WERI-Rb-1 (cell line): ENCODE results near the gene JAML.

Experiments
- DNase-seq: peaks from one replicate; pipeline ENCODE4 v3.0.0-alpha.2; 2020
- H3K27ac ChIP-seq: fragments of 250-450 bp; sonication (Bioruptor Pico); 2 replicates; pipeline ENCODE4 v1.5.1; 2020; ENCODE audit warnings: mild to moderate bottlenecking, moderate library complexity
- H3K27me3 ChIP-seq: fragments of 250-450 bp; sonication (Bioruptor Pico); 2 replicates; pipeline ENCODE4 v1.5.1; 2021; ENCODE audit warnings: mild to moderate bottlenecking, low read depth, moderate library complexity; ENCODE audit not compliant: insufficient read depth, severe bottlenecking
- H3K36me3 ChIP-seq: fragments of 250-450 bp; sonication (Bioruptor Pico); 2 replicates; pipeline ENCODE4 v1.5.1; 2020; ENCODE audit warnings: mild to moderate bottlenecking, moderate library complexity
- H3K4me3 ChIP-seq: 2 replicates; pipeline ENCODE4 v1.5.1; 2011; ENCODE audit warnings: low read depth, mild to moderate bottlenecking, control low read depth, low read length
- H3K9me3 ChIP-seq: fragments of 250-450 bp; sonication (Bioruptor Pico); 2 replicates; pipeline ENCODE4 v1.5.1; 2021; ENCODE audit warnings: mild to moderate bottlenecking, moderate library complexity; ENCODE audit not compliant: severe bottlenecking
- TF ChIP-seq, protein P1 (sequence below): IDR thresholded peaks from 2 replicates; pipeline ENCODE4 v1.5.1; 2011; ENCODE audit warnings: low read depth, mild to moderate bottlenecking, control low read depth, inconsistent platforms, low read length

The JAML gene

GRCh38 chr11:118205606-118206378 is 19.0 kb downstream of the JAML start:
- Histone ChIP-seq H3K36me3 (no peaks in the 10 kb centered on the region), H3K4me3 (no peak overlapping the region), H3K27me3 (no peaks in the 10 kb centered on the region), H3K27ac (no peak overlapping the region), H3K9me3 (no peaks in the 10 kb centered on the region)
- no peak for DNase-seq
- TF ChIP-seq, protein P1, sequence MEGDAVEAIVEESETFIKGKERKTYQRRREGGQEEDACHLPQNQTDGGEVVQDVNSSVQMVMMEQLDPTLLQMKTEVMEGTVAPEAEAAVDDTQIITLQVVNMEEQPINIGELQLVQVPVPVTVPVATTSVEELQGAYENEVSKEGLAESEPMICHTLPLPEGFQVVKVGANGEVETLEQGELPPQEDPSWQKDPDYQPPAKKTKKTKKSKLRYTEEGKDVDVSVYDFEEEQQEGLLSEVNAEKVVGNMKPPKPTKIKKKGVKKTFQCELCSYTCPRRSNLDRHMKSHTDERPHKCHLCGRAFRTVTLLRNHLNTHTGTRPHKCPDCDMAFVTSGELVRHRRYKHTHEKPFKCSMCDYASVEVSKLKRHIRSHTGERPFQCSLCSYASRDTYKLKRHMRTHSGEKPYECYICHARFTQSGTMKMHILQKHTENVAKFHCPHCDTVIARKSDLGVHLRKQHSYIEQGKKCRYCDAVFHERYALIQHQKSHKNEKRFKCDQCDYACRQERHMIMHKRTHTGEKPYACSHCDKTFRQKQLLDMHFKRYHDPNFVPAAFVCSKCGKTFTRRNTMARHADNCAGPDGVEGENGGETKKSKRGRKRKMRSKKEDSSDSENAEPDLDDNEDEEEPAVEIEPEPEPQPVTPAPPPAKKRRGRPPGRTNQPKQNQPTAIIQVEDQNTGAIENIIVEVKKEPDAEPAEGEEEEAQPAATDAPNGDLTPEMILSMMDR, result no peak

- no peaks in the 10 kb centered on the region for H3K9me3 ChIP-seq
- TF ChIP-seq, protein P1, result no peak
- no peak overlapping the region for H3K27ac ChIP-seq
- no peaks in the 10 kb centered on the region for H3K27me3 ChIP-seq
- no peaks in the 10 kb centered on the region for H3K36me3 ChIP-seq
- no peak for DNase-seq
- no peak overlapping the region for H3K4me3 ChIP-seq
Measured at GRCh38 chr11:118202599-118203422, 22.0 kb downstream of the JAML start.

GRCh38 chr11:118201966-118202365 is 22.8 kb downstream of the JAML start:
- DNase-seq, result no peak
- Histone ChIP-seq H3K9me3 (no peaks in the 10 kb centered on the region), H3K4me3 (no peak overlapping the region), H3K36me3 (no peaks in the 10 kb centered on the region), H3K27ac (no peak overlapping the region), H3K27me3 (no peaks in the 10 kb centered on the region)
- TF ChIP-seq, protein P1, result no peak

GRCh38 chr11:118200901-118201680 is 23.7 kb downstream of the JAML start:
- Histone ChIP-seq H3K4me3 (no peak overlapping the region), H3K27ac (no peak overlapping the region), H3K9me3 (no peaks in the 10 kb centered on the region), H3K27me3 (no peaks in the 10 kb centered on the region), H3K36me3 (no peaks in the 10 kb centered on the region)
- no peak for DNase-seq
- TF ChIP-seq, protein P1, result no peak

DNA sequence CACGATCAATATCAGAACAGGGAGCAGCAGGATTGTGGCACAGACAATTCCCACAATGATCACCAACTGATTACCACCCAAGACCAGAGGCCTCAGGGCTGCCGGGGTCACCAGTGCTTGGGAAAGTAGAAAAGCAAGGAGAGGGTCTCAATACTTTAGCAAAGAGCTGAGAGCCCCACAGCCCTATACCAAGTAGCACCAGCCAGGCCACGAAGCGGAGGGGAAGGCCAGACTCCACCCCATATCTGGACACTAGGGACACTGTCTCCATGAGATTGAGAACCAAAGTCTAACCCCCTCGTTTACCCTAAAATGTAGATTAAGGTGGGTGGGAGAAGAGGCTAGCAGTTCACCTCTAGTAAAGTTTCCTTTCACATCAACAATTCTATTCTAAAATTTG is 24.3 kb downstream of the JAML start:
- DNase-seq, result no peak
- Histone ChIP-seq H3K9me3 (no peaks in the 10 kb centered on the region), H3K36me3 (no peaks in the 10 kb centered on the region), H3K27ac (no peak overlapping the region), H3K27me3 (no peaks in the 10 kb centered on the region), H3K4me3 (no peak overlapping the region)
- TF ChIP-seq, protein P1, result no peak
